Liver (tissue), 9 donors: ENCODE results near the gene TSHR. TPM values are rescaled to one million over a fixed set of nuclear protein-coding genes. Genes with fewer than 3 reads are reported as not detected.

Experiments used
- DNase-seq: peaks from one replicate; pipeline ENCODE4 v3.0.0-alpha.2; 2017; ENCODE audit warnings: low spot score
- H3K27ac ChIP-seq, 2 donors: one replicate each; pipeline ENCODE4 v1.7.0; 2013; ENCODE audit warnings: inconsistent platforms in 2 of 2, low read length in 2 of 2, control low read depth in 1 of 2, low read depth in 1 of 2, mild to moderate bottlenecking in 1 of 2
- H3K27me3 ChIP-seq, 4 donors: one replicate each; pipeline versions ENCODE4 v1.6.1 to v1.7.0; 2013; ENCODE audit warnings: low read length in 3 of 4, inconsistent platforms in 1 of 4, mild to moderate bottlenecking in 1 of 4, moderate library complexity in 1 of 4; ENCODE audit not compliant: control insufficient read depth in 4 of 4, insufficient read depth in 4 of 4
- H3K36me3 ChIP-seq, 4 donors: one replicate each; pipeline versions ENCODE4 v1.6.1 to v1.7.0; 2013; ENCODE audit warnings: low read length in 3 of 4, mild to moderate bottlenecking in 3 of 4, low read depth in 1 of 4, moderate library complexity in 1 of 4; ENCODE audit not compliant: control insufficient read depth in 4 of 4, insufficient read depth in 3 of 4
- H3K4me1 ChIP-seq, 4 donors: one replicate each; pipeline versions ENCODE4 v1.6.1 to v1.7.0; 2013; ENCODE audit warnings: low read length in 3 of 4, mild to moderate bottlenecking in 3 of 4, moderate library complexity in 1 of 4; ENCODE audit not compliant: control insufficient read depth in 4 of 4, insufficient read depth in 4 of 4
- H3K4me3 ChIP-seq, 3 donors: one replicate each; pipeline versions ENCODE4 v1.6.1 to v1.7.0; 2013; ENCODE audit warnings: low read length in 3 of 3, control low read depth in 1 of 3, low read depth in 1 of 3, mild to moderate bottlenecking in 1 of 3
- H3K9ac ChIP-seq, 2 donors: one replicate each; pipeline ENCODE4 v1.7.0; 2013; ENCODE audit warnings: low read length in 2 of 2, mild to moderate bottlenecking in 2 of 2, moderate library complexity in 2 of 2, control low read depth in 1 of 2, low read depth in 1 of 2
- H3K9me3 ChIP-seq, 4 donors: one replicate each; pipeline versions ENCODE4 v1.6.1 to v1.7.0; 2013; ENCODE audit warnings: low read length in 3 of 4; ENCODE audit not compliant: control insufficient read depth in 4 of 4
- ATF3 ChIP-seq: IDR thresholded peaks from 2 replicates; pipeline ENCODE4 v1.6.1; 2016; ENCODE audit warnings: antibody characterized with exemption
- CTCF ChIP-seq: fragments of 150-350 bp; IDR thresholded peaks from 2 replicates; pipeline ENCODE4 v1.5.1; 2017; ENCODE audit warnings: improper control_type of control experiment, low read depth, low read length; ENCODE audit not compliant: missing input control
- EGR1 ChIP-seq, 2 donors: IDR thresholded peaks; 2 replicates each; pipeline ENCODE4 v1.6.1; 2016 to 2018; ENCODE audit warnings: antibody characterized with exemption in 2 of 2, low read depth in 2 of 2
- FOXA1 ChIP-seq: IDR thresholded peaks from 2 replicates; pipeline ENCODE4 v1.6.1; 2016; ENCODE audit warnings: antibody characterized with exemption
- FOXA2 ChIP-seq: IDR thresholded peaks from 2 replicates; pipeline ENCODE4 v1.6.1; 2016; ENCODE audit warnings: antibody characterized with exemption
- GABPA ChIP-seq, 2 donors: IDR thresholded peaks in 1 of 2; conservative IDR thresholded peaks in 1 of 2; 2 replicates each; pipeline ENCODE4 v1.6.1; 2016; ENCODE audit warnings: antibody characterized with exemption in 2 of 2, mild to moderate bottlenecking in 1 of 2, moderate library complexity in 1 of 2
- HNF4A ChIP-seq, 2 donors: conservative IDR thresholded peaks; 2 replicates each; pipeline ENCODE4 v1.6.1; 2016; ENCODE audit warnings: antibody characterized with exemption in 2 of 2, mild to moderate bottlenecking in 2 of 2
- HNF4G ChIP-seq: IDR thresholded peaks from 2 replicates; pipeline ENCODE4 v1.6.1; 2016; ENCODE audit warnings: antibody characterized with exemption
- JUND ChIP-seq, 2 donors: IDR thresholded peaks; 2 replicates each; pipeline ENCODE4 v1.6.1; 2016; ENCODE audit warnings: antibody characterized with exemption in 2 of 2
- NR2F2 ChIP-seq: IDR thresholded peaks from 2 replicates; pipeline ENCODE4 v1.6.1; 2016; ENCODE audit warnings: antibody characterized with exemption
- RAD21 ChIP-seq, 2 donors: IDR thresholded peaks; 2 replicates each; pipeline ENCODE4 v1.6.1; 2016; ENCODE audit warnings: antibody characterized with exemption in 2 of 2, mild to moderate bottlenecking in 2 of 2
- REST ChIP-seq: IDR thresholded peaks from 2 replicates; pipeline ENCODE4 v1.6.1; 2016; ENCODE audit warnings: antibody characterized with exemption, mild to moderate bottlenecking
- RXRA ChIP-seq, 2 donors: IDR thresholded peaks; 2 replicates each; pipeline ENCODE4 v1.6.1; 2017 to 2018; ENCODE audit warnings: antibody characterized with exemption in 2 of 2, mild to moderate bottlenecking in 1 of 2
- SP1 ChIP-seq: IDR thresholded peaks from 2 replicates; pipeline ENCODE4 v1.6.1; 2018; ENCODE audit warnings: antibody characterized with exemption, mild to moderate bottlenecking
- TAF1 ChIP-seq: conservative IDR thresholded peaks from 2 replicates; pipeline ENCODE4 v1.6.1; 2016; ENCODE audit warnings: antibody characterized with exemption, mild to moderate bottlenecking
- YY1 ChIP-seq: IDR thresholded peaks from 2 replicates; pipeline ENCODE4 v1.6.1; 2016; ENCODE audit warnings: antibody characterized with exemption, mild to moderate bottlenecking
- polyA plus RNA-seq, 2 donors: library from polyadenylated mRNA; stranded (reverse) in 1 of 2; unstranded in 1 of 2; fragments of 200-250 nt in 1 of 2; fragments of >200 nt in 1 of 2; fragmentation: Nextera tagmentation in 1 of 2; extraction: Ambion mirVana in 1 of 2; gene quantifications; one replicate each; pipeline versions ENCODE4 v1.2.1 to v1.2.3, GENCODE V29; 2013 to 2015
- total RNA-seq, 2 donors: library from RNA; depleted of rRNA; stranded (reverse); fragments of >200 nt; gene quantifications; one replicate each; pipeline ENCODE4 v1.2.3, GENCODE V29; 2014
- TF ChIP-seq, protein P1 (sequence below): IDR thresholded peaks from 2 replicates; pipeline ENCODE4 v1.6.1; 2016; ENCODE audit warnings: antibody characterized with exemption
- TF ChIP-seq, protein P2 (sequence below): IDR thresholded peaks from 2 replicates; pipeline ENCODE4 v1.6.1; 2016; ENCODE audit warnings: antibody characterized with exemption
- donor health status: healthy.
- donor health status: healthy.
- donor health status: healthy.
- donor health status: healthy.
- donor health status: healthy.

The TSHR gene
- total and polyA plus RNA-seq, 4 donors = 0.08 to 3.2 TPM; not detected in 2

DNA sequence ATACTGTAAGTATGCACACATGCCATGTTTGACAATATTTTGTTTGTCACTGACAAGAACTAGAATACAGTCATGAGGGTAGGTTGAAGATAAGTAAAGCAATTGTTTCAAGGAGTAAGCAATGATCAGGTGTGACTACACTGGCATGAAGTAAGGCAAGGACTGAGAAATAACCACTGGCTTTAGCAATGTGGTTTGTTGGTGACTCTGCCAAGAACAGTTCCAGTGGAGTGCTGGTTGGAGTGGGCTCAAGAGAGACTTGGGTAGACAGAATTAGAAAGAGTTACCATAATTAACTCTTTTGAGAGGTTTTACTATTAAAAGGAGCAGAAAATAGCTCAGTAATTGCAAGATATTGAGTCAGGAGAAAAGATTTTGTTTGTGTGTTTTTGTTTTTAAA is 135.7 kb downstream of the TSHR start:
- Histone ChIP-seq H3K4me3 (no peak overlapping the region), H3K9ac (no peak overlapping the region), H3K4me1 (peaks cover 0 to 3% (median 0%) of the 10 kb centered on the region in 4 donors), H3K27me3 (no peaks in the 10 kb centered on the region), H3K27ac (no peak overlapping the region), H3K36me3 (peaks cover 2 to 18% (median 14%) of the 10 kb centered on the region in 4 donors), H3K9me3 (no peaks in the 10 kb centered on the region)
- TF ChIP-seq, protein P1, sequence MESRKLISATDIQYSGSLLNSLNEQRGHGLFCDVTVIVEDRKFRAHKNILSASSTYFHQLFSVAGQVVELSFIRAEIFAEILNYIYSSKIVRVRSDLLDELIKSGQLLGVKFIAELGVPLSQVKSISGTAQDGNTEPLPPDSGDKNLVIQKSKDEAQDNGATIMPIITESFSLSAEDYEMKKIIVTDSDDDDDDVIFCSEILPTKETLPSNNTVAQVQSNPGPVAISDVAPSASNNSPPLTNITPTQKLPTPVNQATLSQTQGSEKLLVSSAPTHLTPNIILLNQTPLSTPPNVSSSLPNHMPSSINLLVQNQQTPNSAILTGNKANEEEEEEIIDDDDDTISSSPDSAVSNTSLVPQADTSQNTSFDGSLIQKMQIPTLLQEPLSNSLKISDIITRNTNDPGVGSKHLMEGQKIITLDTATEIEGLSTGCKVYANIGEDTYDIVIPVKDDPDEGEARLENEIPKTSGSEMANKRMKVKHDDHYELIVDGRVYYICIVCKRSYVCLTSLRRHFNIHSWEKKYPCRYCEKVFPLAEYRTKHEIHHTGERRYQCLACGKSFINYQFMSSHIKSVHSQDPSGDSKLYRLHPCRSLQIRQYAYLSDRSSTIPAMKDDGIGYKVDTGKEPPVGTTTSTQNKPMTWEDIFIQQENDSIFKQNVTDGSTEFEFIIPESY = no peak
- TF ChIP-seq NR2F2 = no peak
- TF ChIP-seq TAF1 = no peak
- TF ChIP-seq YY1 = no peak
- no peak for TF ChIP-seq REST
- no peak for TF ChIP-seq ATF3
- TF ChIP-seq HNF4A (conservative IDR thresholded peaks at IDR 0.05) = no peak
- TF ChIP-seq FOXA1 = no peak
- no peak for TF ChIP-seq EGR1 (IDR thresholded peaks at IDR 0.05; ENCODE audit: low read depth in 2 of 2)
- TF ChIP-seq, protein P2, sequence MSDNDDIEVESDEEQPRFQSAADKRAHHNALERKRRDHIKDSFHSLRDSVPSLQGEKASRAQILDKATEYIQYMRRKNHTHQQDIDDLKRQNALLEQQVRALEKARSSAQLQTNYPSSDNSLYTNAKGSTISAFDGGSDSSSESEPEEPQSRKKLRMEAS = no peak
- no peak for TF ChIP-seq CTCF
- TF ChIP-seq RXRA (IDR thresholded peaks at IDR 0.05) = no peak
- TF ChIP-seq GABPA (IDR thresholded peaks at IDR 0.05 in 1 of 2, conservative IDR thresholded peaks at IDR 0.05 in 1 of 2) = no peak
- no peak for TF ChIP-seq RAD21 (IDR thresholded peaks at IDR 0.05)
- TF ChIP-seq HNF4G = no peak
- TF ChIP-seq FOXA2 = no peak
- TF ChIP-seq SP1 = no peak
- no peak for TF ChIP-seq JUND (IDR thresholded peaks at IDR 0.05)
- no peak for DNase-seq
